ENCODE data around the gene GPRC5C. TPM values are rescaled to one million over a fixed set of nuclear protein-coding genes. Genes with fewer than 3 reads are reported as not detected.
A peak's percentile ranks its signal among the peaks of the same experiment; 100 is the strongest.

Gene GPRC5C
- total RNA-seq, result 10 to 100 TPM; 24.3 to 69.2 (median 40.3) TPM

GRCh38 chr17:74431568-74432423, at the start of gene GPRC5C:
Gene GPRC5C (plus strand): TSS chr17:74432088. CDS start chr17:74439777, 7,689 bp downstream.
- TF ChIP-seq CTCF (IDR thresholded peaks at IDR 0.05) (no peak), POLR2AphosphoS5 (IDR thresholded peaks at IDR 0.05) (peak in 2 of 3 donors; percentile 42 to 69)
- intact Hi-C loops (cut with DNase I; ENCODE audit: low total_unique reads), result loop anchor here (1.0 kb wide), 1 partner anchor 13 kb away; no protein-coding TSS in a partner anchor
- Histone ChIP-seq H3K4me1 (peaks cover 0 to 17% of the 10 kb centered on the region in 2 donors), H3K27me3 (no peaks in the 10 kb centered on the region), H3K4me3 (peak within 1 kb of the TSS; percentile 50 to 83 (median 80)), H3K36me3 (no peaks in the 10 kb centered on the region), H3K9me3 (no peaks in the 10 kb centered on the region), H3K27ac (peak within 1 kb of the TSS; percentile 98)
- peak; percentile 86 to 90 for DNase-seq (ENCODE audit: low spot score in 2 of 2)

GRCh38 chr17:74383141-74383540, 48.7 kb upstream of the GPRC5C start:
- H3K27me3 ChIP-seq, result no peaks in the 10 kb centered on the region
- H3K36me3 ChIP-seq, result no peaks in the 10 kb centered on the region
- no peaks in the 10 kb centered on the region for H3K9me3 ChIP-seq
- H3K4me1 ChIP-seq, result peaks cover 5 to 8% of the 10 kb centered on the region in 2 donors
- H3K4me3 ChIP-seq, result no peak overlapping the region
- TF ChIP-seq CTCF (IDR thresholded peaks at IDR 0.05), result no peak
- TF ChIP-seq POLR2A (IDR thresholded peaks at IDR 0.05), result no peak
- no peak for TF ChIP-seq POLR2AphosphoS5 (IDR thresholded peaks at IDR 0.05)
- H3K27ac ChIP-seq, result no peak overlapping the region
- no peak for DNase-seq (ENCODE audit: low spot score in 2 of 2)
- intact Hi-C loops (cut with DNase I; ENCODE audit: low total_unique reads), result no loop called here

- Histone ChIP-seq H3K36me3 (no peaks in the 10 kb centered on the region), H3K27ac (no peak overlapping the region), H3K9me3 (no peaks in the 10 kb centered on the region), H3K4me1 (no peaks in the 10 kb centered on the region), H3K4me3 (no peak overlapping the region), H3K27me3 (no peaks in the 10 kb centered on the region)
- no peak for TF ChIP-seq POLR2A (IDR thresholded peaks at IDR 0.05)
- no peak for TF ChIP-seq POLR2AphosphoS5 (IDR thresholded peaks at IDR 0.05)
- no peak for TF ChIP-seq CTCF (IDR thresholded peaks at IDR 0.05)
- intact Hi-C loops (cut with DNase I; ENCODE audit: low total_unique reads), result no loop called here
- no peak for DNase-seq (ENCODE audit: low spot score in 2 of 2)
Measured at GRCh38 chr17:74385201-74385600, 46.7 kb upstream of the GPRC5C start.

GRCh38 chr17:74386386-74386785, 45.5 kb upstream of the GPRC5C start:
- no peak for TF ChIP-seq POLR2AphosphoS5 (IDR thresholded peaks at IDR 0.05)
- intact Hi-C loops (cut with DNase I; ENCODE audit: low total_unique reads), result no loop called here
- Histone ChIP-seq H3K4me1 (no peaks in the 10 kb centered on the region), H3K4me3 (no peak overlapping the region), H3K27me3 (no peaks in the 10 kb centered on the region), H3K27ac (no peak overlapping the region), H3K9me3 (no peaks in the 10 kb centered on the region), H3K36me3 (no peaks in the 10 kb centered on the region)
- DNase-seq (ENCODE audit: low spot score in 2 of 2), result no peak

GRCh38 chr17:74387365-74388218, 44.3 kb upstream of the GPRC5C start:
- intact Hi-C loops (cut with DNase I; ENCODE audit: low total_unique reads), result no loop called here
- H3K27ac ChIP-seq, result no peak overlapping the region
- TF ChIP-seq POLR2A (IDR thresholded peaks at IDR 0.05) (no peak), CTCF (IDR thresholded peaks at IDR 0.05) (no peak), POLR2AphosphoS5 (IDR thresholded peaks at IDR 0.05) (no peak)

More at GRCh38 chr17:74387365-74388218, 44.3 kb upstream of the GPRC5C start:
- Histone ChIP-seq H3K36me3 (no peaks in the 10 kb centered on the region), H3K4me1 (no peaks in the 10 kb centered on the region), H3K27me3 (no peaks in the 10 kb centered on the region), H3K4me3 (no peak overlapping the region), H3K9me3 (no peaks in the 10 kb centered on the region)
- DNase-seq (ENCODE audit: low spot score in 2 of 2), result no peak
